GM18870 (cell line): Measurements from ENCODE around the gene SPTBN1.

ENCODE experiments used
- ATAC-seq: cut with Tn5 transposase; IDR thresholded peaks from one replicate; pipeline ENCODE4 v1.9.1; 2021; ENCODE audit warnings: moderate library complexity; ENCODE audit not compliant: unreplicated experiment

SPTBN1 gene

DNA sequence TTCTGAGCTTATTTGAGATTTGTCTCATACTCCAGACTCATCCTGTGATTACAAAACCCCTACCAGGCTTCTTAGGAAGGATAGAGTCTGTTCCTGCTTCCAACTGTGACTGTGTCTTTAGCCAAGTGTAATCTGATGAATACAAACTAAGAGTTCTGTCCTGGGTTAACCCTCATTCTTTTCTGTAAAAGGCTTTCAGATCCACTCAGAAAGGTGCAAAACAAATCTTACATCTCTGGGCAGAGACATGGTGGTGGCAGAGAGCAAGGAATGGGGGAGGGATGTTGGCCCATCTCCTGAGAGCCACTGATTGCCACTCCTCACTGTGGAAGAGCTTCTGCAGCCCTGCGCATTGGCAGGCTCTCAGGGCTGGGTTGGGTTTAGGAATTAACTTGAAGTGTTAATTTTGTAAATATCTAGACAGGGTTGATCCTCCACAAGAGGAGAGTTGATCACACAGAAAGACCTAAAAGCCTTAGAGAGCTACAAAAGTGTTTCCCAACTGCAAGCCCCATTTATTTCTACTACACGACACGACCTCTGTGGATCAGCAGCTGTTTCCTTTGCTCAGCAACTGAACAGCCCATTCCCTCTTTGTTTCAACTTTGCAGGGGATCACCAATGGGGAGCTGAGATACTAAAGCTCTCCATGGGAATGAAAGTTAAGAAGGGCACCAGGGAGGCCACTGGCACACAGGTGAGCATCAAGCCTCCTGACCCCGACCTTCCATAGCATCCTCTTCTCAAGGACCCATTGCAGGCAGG, 23.7 kb upstream of the SPTBN1 start:
- ATAC-seq = no peak

DNA sequence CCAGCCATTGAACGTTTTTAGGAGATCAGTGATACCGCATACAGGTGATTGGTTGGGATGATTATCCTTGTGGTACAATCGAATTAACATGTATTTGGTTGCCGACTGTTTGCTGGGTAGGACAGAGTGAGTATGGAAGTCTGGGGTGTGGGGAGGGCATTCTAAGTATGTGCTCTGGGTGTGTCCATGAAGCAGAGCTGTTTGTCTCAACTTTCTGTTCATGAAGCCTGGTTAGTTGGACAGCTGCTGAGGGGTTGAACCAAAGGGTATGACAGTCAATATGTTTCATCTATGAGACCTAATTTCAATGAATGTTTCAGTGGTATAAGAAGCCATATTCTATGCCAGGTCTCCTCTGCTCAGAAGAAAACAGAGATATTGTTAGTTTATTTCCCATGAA, 21.9 kb upstream of the SPTBN1 start:
- ATAC-seq = no peak

DNA sequence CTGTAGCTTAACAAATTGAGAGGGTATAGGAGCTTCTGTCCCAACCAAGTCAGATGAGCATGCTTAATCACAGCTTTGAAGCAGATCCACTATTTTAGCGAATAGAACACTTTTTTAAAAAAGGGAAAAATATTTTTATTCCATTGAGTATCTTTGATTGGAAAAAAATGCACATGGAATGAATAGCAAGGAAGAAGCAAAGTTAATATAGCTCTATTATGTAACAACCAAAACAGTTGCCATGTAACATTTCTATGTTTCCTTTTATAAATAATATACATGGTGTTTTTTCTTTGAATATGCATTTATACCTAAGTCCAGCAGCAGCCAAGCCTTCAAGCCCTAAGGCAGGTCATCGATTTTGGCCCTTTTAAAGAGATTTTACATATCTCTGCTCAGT, 21.4 kb upstream of the SPTBN1 start:
- ATAC-seq = no peak

DNA sequence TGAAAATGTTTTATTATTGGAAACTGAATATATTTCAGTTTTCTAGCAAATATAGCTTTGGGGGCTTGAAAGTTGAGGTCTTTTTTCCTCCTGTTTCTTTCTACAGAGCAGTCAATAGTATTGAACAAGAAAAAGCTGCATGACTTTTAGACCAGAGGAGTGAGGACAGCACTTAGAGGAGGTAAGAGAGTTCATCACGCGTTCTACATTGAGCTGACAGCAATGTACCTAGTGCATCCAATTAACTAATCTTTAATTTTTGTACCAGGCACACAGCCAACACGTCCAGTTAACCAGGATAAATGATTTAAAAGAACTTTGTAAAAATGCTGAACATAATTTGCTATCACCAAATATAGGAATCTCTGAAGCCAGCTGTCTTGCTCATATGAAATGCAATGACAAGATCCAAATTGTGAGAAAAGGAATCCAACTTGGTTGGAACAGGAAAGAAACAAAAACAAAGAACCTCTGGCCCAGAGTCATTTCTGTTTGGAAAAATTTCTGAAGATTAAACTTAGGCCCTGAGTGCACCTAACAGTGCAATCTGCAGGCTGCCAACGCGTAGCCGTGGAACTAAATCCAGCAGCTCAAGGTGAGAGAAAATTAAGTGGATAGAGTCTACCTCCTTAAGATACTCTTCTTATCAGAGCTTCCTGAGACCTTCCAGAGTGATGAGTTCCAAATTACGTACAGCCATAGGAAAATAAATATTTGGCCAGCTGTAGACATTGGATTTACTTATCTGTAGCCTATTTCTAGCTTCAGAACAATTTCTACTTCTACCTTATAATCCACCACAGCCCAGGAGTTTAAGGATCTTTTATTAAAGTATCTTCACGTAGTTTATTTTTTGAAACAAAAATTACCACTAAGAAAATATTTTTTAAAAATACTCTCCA, 20.6 kb upstream of the SPTBN1 start:
- ATAC-seq = no peak

DNA sequence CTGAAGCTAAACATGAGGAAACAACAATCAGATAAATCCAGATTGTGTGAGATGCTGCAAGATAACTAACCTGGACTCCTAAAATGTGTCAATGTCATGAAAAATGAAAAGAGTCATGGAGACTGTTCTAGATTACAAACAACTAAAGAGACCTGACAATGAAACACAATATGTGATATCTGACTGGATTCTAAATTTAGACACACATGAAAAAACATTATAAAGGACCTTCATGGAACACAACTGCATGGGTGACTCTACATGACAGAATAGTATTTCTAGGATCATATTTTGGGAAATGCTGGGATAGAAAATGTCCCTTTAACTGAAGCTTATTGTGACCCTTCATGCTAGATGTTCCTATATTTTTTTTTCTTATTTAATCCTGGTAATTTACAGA, 18.5 kb upstream of the SPTBN1 start:
- ATAC-seq = no peak

DNA sequence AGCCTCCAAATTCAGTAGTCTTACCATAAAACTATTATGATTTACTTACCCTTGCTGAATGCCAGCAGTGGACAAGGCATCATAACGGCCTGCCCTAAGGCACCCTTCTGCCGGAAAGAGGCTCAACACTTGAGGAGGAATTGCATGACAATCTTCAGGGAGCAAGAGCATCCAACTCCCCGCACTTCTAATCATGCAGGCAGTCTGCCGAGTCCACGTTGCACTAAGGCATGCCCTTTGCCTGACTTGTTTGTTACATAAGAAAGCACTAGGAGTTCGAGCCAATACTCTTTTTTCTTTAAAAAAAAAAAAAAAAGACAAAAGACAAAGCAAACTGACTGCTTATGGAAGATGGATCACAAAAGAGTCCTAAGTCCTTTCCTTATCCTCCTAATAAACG, 17.9 kb upstream of the SPTBN1 start:
- ATAC-seq = no peak

DNA sequence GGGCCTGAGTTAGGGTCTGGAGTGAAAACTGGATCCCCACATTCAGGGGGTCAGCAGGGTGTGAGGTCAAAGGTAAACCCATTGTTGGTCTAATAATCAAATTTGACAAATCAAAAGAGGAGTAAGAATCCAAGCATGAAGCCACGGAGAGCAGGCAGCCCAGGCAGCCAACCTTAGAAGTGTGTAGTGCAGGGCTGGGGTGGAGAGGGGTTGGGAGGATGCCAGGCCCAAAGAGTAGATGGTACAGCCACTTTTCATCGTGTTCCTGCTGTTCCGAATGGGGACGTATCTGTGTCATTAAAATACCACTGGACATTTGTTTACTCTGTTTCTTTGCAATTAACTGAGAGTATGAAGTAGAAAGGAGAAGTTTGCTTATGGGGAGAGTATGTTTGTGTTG, 16.5 kb upstream of the SPTBN1 start:
- ATAC-seq = no peak

DNA sequence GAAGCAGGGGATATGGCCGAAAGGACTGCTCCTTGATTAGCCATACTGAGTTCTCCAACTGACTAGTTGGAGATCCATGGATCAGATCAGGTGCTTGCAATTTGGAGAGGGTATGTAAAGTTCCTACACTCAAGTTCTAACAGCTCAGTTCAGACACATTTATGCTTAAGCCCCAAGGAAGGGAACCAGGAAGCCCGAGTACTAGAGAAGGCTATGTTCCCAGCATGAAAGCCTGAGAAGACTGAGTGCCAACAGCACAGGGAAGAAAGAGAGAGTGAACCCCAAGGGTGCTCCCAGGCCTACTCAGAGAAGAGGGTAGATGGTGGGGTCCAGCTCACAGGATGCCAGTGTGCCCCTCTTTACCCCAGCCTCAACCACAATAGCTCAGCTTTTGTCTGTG, 16.1 kb upstream of the SPTBN1 start:
- no peak for ATAC-seq

DNA sequence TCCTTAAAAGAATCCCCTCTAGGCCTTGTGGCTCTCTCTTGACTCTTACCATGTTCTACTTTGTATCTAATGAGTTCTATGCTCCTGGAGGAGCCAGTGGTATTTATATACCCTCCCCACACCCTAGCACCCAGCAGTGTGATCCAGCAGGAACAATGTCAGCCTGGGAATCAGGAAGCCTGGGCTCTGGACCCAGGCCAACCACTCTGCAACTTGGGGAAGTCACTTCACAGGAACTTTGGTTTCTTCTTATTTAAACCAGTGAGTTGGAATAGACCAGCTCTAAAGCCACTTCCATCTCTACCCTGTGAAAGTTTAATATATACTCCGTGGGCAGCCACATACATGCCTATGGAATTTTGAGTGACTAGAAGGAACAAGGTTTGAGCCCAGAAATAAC, 11.6 kb upstream of the SPTBN1 start:
- ATAC-seq = no peak

DNA sequence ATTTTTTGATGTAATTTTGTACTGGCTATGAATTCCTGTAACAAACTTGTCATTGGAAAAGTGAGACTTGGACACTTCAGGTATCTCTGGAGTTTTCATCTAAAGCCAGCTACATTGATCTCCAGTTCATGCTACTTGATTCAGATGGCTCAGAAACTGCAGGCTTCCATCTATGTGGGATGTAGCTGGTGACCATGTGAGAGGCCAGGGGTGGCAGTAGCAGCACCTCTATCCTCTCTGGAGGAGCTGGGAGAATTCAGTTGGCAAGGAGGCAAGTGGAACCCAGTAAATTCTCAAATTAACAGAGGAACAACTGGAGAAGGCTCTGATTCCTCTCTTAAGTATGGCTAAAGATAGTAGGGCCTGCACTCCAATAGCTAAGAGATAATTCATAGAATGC, 10.0 kb upstream of the SPTBN1 start:
- ATAC-seq = no peak

DNA sequence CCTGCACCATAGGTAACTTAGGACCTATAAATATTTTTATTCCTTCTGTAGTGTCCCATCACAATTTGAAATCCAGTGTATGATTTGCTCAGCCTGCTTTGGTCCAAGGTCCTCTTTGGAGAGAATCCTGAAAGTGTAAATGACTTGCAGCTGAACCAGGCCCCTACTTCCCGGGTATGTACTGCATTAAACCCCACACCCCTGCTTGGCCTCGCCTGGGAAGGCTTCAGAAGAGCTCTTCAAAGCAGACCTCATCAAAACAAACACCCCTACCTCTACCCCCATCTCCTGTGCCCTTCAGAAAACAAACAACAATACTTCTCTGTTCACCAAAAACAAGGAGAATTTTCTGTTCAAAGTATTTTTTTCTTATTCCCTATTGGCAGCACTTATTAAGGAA, 9.5 kb upstream of the SPTBN1 start:
- ATAC-seq = no peak

DNA sequence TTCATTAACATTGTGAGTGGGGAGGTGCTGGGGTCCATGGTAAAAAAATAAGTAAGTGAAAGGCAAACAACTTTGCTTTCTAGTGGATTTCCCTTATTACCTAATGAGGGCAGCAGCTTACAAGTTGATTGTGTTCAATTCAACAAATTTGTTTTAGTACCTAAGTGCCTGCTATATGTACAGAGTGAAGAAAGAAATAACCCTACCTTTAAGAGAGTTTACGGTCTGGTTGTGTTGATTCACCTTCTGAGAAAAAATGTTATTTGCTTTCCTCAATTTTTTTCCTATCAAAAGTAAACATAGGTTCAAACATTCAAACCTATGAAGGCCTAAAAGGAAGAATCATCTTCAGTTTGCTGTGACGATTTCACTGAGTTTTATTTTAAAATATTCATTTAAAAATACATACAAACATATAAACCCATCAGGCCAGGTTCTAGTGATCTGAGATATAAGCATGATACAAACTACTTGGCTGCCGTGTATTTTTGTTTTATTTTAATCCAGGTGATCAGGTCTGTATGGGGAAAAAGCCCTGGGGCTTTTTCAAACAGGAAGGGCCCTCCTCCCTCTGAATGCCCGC, 1.5 kb upstream of the SPTBN1 start:
- ATAC-seq = no peak

DNA sequence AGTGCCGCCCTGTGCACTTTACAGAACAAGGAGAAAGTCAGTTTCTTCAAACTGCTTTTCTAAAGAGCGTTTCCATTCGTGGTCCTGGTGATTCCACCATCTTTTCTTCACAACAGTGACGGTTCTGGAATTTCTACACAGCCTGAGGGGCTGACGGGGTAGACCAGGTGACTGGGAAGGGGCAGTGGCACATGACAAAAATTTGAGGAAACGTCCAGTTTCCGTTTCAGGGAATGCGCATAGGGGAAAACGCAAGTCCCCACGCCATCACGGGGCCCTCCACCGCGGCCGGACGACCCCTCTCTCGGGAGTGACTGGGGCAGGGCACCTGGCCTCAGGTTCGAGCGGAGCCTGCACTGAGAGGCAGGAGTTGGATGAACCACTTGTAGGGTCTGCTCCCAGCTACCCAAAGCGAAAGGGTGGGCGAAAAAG, 980 bp upstream of the SPTBN1 start:
- ATAC-seq = no peak

DNA sequence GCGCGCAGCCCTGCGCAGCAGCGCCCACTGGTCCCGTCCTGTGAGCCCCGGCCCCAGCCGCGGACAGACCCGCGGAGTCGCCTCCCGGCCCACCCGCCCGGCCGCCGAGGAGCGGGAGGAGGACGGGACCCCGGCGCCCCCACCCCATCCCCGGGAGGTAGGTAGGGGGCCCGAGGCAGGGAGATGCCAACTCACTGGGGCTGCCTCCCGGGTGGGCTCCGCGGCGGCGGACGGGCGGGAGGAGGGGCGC, 160 bp downstream of the SPTBN1 start:
- ATAC-seq = no peak

DNA sequence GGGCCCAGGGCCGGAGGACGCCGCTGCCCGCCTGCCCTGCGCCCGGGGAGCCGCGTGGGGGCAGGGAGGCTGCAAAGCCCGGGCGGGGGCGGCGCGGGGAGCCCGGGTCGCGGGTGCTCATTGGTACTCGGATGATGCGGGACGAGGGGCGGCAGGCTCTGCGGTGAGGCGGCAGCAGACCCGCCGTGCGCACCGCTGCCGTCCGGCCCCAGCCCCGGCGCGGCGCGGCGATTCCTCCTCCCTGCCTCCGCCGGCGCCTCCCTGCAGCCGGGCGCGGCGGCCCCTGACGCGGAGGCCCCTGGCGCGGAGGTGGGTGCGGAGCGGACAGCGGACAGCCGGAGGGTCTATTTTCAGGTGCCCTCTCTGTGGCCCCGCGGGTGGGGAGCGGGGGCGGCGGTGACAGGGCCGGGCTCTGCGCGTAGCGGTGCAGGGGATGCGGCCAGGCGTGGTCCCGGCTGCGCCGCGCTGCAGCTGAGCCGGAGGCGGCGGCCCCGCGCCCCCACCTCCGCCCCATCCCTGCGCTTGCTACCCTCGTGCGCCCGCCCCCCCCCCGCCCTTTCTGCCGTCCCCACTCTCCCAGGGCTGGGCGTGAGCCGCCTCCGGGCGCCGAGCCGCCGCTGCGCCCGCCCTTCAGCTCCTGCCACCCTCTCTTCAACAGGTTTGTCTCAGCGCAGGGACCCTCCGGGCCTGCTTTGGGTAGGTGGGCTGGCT, 640 bp downstream of the SPTBN1 start:
- no peak for ATAC-seq

DNA sequence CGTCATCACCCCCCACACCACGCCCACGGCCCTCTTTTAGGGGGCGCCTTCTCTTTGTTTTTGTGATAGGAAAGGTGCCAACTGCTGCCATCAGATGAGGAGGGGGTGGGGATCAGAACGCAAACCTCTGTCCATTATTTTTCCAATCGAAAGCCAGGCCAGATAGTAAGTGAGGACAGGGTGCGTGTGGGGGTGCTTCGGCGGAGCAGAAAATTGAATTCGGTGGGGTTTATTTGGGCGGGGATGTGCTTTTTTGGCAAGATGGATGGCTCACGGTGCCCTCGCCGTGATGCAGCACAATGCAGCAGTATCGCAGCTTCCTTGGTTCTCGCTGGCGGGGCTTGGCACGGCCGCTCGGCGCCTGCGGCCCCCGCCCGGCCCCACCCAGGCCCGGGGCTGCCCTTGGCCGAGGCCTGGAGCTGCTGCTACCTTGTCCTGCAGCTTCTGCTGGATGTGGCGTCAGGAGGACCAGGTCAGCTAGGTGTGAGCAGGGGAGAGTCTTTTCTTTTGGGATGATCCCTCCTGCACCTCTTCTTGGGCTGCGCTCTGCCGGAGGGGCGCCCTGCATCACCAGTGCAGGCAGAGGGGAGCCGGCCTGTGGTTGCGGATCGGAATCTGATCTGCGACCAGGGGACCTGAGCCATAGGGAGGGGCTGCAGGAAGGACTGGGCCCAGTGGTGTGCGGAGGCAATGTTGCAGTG, 1.3 kb downstream of the SPTBN1 start:
- no peak for ATAC-seq

DNA sequence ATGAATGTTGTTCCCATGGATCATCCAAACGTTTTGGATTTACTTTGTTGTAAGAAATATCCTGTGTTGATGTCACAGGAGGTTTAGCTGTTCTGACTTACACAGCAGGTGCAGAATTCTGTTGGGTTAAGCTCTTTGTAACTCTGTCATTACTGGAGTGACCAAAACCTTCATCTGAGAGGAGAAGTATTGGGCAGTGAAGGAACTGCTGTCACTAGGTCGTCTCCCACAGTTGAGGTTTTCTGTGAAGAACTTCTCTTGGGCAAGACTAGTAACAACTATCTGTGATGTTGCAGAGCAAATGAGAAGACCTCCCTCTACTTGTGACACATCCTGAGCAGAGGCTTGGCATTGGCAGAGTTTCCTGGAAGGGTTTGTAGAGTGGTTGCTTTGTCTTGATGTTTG, 2.9 kb downstream of the SPTBN1 start:
- no peak for ATAC-seq

DNA sequence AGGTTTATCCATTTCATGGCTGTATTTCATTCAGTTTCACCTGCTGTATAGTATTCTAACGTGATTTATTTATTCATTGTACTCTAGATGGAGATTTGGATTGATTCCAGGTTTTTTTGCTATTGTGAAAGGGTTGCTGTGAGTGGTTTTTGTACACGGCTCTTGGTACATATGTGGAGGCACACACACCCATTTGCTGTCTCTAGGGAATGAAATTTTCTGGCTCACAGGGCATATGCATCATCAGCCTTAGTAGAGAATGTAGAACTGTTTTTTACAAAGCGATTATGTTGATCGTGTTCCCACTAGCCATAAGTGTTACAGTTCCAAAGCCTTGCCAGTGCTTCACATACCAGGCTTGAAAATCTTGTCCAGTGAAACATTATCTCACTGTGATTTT, 5.1 kb downstream of the SPTBN1 start:
- no peak for ATAC-seq

DNA sequence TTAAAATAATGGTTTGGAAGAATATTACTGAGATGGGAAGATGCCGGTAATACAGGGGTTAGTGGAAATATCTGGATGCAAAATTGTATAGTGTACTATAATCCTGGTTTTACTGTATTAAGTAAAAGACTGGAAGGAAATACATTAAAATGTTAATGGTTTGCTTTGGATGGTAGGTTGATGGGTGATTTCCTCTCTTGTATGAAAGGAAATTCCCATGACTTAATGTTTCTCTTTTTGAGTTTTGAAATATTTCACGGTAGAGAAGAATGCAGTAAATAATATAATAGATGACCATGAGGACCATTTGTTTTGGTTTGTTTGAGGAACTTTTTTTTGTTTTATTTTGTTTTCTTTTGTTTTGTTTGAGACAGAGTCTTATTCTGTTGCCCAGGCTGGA, 8.2 kb downstream of the SPTBN1 start:
- no peak for ATAC-seq

DNA sequence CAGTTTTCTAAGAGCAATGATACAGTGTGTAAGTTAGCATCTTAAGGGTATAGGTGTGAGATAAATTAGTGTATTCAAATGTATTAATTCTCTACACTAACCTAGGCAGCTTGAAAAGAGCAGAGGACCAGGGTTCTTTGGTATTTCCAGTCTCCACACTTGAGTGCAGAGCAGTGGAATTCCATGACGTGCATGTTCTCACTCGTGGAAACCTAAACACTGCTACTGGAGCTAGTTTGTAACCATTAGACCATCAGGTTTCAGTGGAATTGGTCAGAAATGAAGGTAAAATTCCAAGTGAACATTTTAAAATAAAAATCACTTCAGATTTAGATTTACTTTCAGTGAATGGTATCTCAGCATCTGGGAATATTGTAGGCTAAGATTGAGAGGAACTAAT, 9.0 kb downstream of the SPTBN1 start:
- ATAC-seq = no peak

DNA sequence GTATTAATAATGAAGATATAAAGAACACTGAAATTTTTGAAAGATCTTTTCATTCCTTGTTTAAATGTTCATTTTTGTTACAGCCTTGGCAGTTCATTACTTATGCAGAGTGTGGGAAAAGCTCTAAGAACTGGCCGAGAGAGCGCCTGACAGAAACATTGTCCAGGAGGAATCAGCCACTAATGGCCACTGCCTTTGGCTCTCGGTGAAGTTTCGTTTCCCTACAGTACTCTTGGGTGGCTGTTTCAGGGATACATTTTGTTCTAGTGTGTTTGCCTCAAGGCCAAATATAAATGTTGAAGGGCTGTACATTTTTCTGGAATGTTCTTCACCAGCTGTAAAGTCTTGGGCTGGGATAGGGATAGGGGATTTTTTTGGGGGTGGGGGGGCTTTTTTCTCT, 10.7 kb downstream of the SPTBN1 start:
- no peak for ATAC-seq
